ENCODE data around the gene SCFD1.
"Not testable (repeated sequence)": the region's sequence is repeated elsewhere in the genome, so short reads cannot be mapped to it uniquely, and the experiment has no call there.

SCFD1 gene

GRCh38 chr14:30630248-30630647 is 8.1 kb downstream of the SCFD1 start:
- no peak for DNase-seq (ENCODE audit: low read depth)
- TF ChIP-seq CTCF (conservative IDR thresholded peaks at IDR 0.05; ENCODE audit: low read length): no peak
- no peak overlapping the region for H3K4me3 ChIP-seq (ENCODE audit: low read length)

GRCh38 chr14:30632730-30633129 is 10.6 kb downstream of the SCFD1 start:
- DNase-seq (ENCODE audit: low read depth): no peak
- no peak for TF ChIP-seq CTCF (conservative IDR thresholded peaks at IDR 0.05; ENCODE audit: low read length)
- no peak overlapping the region for H3K4me3 ChIP-seq (ENCODE audit: low read length)

GRCh38 chr14:30638926-30639325 is 16.8 kb downstream of the SCFD1 start:
- TF ChIP-seq CTCF (conservative IDR thresholded peaks at IDR 0.05; ENCODE audit: low read length): no peak
- peak; percentile 52 for DNase-seq (ENCODE audit: low read depth)
- no peak overlapping the region for H3K4me3 ChIP-seq (ENCODE audit: low read length)

- no peak overlapping the region for H3K4me3 ChIP-seq (ENCODE audit: low read length)
- no peak for TF ChIP-seq CTCF (conservative IDR thresholded peaks at IDR 0.05; ENCODE audit: low read length)
- DNase-seq (ENCODE audit: low read depth): no peak
These were observed 19.1 kb downstream of the SCFD1 start for GRCh38 chr14:30641207-30641606.

- H3K4me3 ChIP-seq (ENCODE audit: low read length); DNase-seq (ENCODE audit: low read depth): not testable (repeated sequence)
These were observed 22.3 kb downstream of the SCFD1 start for GRCh38 chr14:30644462-30644861.

GRCh38 chr14:30645600-30645999 is 23.5 kb downstream of the SCFD1 start:
- no peak for DNase-seq (ENCODE audit: low read depth)
- TF ChIP-seq CTCF (conservative IDR thresholded peaks at IDR 0.05; ENCODE audit: low read length): no peak
- H3K4me3 ChIP-seq (ENCODE audit: low read length): no peak overlapping the region

- H3K4me3 ChIP-seq (ENCODE audit: low read length): no peak overlapping the region
- no peak for DNase-seq (ENCODE audit: low read depth)
- no peak for TF ChIP-seq CTCF (conservative IDR thresholded peaks at IDR 0.05; ENCODE audit: low read length)
These were observed 26.4 kb downstream of the SCFD1 start for GRCh38 chr14:30648471-30648870.

- no peak for TF ChIP-seq CTCF (conservative IDR thresholded peaks at IDR 0.05; ENCODE audit: low read length)
- no peak for DNase-seq (ENCODE audit: low read depth)
- no peak overlapping the region for H3K4me3 ChIP-seq (ENCODE audit: low read length)
These were observed 29.8 kb downstream of the SCFD1 start for GRCh38 chr14:30651937-30652336.

Measured in AG10803 (cell line).